Posterior vena cava (tissue), 2 donors: Measurements from ENCODE around the gene MTRFR. TPM values are rescaled to one million over a fixed set of nuclear protein-coding genes. Genes with fewer than 3 reads are reported as not detected.

Experiments
- DNase-seq: peaks from one replicate; pipeline ENCODE4 v3.0.0-alpha.2; 2020; ENCODE audit warnings: low spot score
- intact Hi-C, 2 donors: fragments of 100-400 bp; cut with DNase I; formaldehyde crosslinking; loops; one replicate each; pipeline versions ENCODE4 v1.14.1 to v1.14.2; 2022 to 2023
- total RNA-seq, 2 donors: library from RNA; stranded (reverse); fragmentation: NEBNext Ultra II Directional; extraction: Animal tissue kit (Norgen Biotek cat#: 25700); gene quantifications; one replicate each; pipeline ENCODE4 v1.2.1, GENCODE V29; 2021
- donor health status: DM: yes; HTN: yes; CAD: no.
- donor health status: DM: yes; HTN: yes; CAD: no.

The MTRFR gene
- total RNA-seq, 2 donors from 2014 or later: 5.8 to 7.3 TPM

DNA sequence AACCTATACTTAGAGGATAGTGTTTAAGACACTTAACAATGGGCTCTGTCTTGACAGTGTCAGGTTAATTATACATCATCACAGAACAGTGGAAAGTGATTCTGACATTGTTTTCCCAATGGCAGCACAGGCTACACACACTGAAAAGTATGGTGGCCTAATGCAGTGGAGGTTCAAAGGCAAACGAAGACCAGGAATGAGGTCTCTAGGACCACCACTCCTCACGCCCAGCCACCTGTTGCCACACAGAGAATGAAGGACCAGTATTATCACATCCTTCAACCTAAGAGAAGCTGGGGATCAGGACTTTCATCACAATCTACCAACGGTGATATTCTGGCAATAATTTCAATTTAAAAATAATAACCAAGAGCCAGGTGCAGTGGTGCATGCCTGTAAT is 73.0 kb downstream of the MTRFR start:
- intact Hi-C loops: no loop called here
- DNase-seq: no peak

Other genes with a start within 250 kb of the MTRFR start
- gene PITPNM2, start 82.3 kb upstream of the MTRFR start, total RNA-seq: 10 to 100 TPM; 17.2 to 24.7 TPM
- gene MPHOSPH9, start 295 bp upstream of the MTRFR start, total RNA-seq: 10 to 100 TPM; 12.6 to 18.7 TPM
- 100 to 1,000 TPM; 121 to 123 TPM for gene CDK2AP1, start 38.4 kb downstream of the MTRFR start, total RNA-seq
- 10 to 100 TPM; 26.1 to 31.2 TPM for gene SBNO1, start 131.4 kb downstream of the MTRFR start, total RNA-seq
- 10 to 100 TPM; 52.2 to 56.1 TPM for gene KMT5A, start 150.7 kb downstream of the MTRFR start, total RNA-seq
- gene RILPL2, start 203.2 kb downstream of the MTRFR start, total RNA-seq: 1 to 10 TPM; 4.8 to 5.3 TPM
- 10 to 100 TPM; 11.9 to 16.9 TPM for gene SNRNP35, start 224.7 kb downstream of the MTRFR start, total RNA-seq